Activated CD8-positive, alpha-beta T cell treated with anti-CD3 and anti-CD28 coated beads, Interleukin-2, amount 10 ng/mL, durations not matched to agents 7 days and 5 days (primary cell): ENCODE measurements around the gene PCNT. TPM values are rescaled to one million over a fixed set of nuclear protein-coding genes. Genes with fewer than 3 reads are reported as not detected.

Experiments
- ATAC-seq: fragments of 150-1000 bp; cut with Tn5 transposase; one replicate; pipeline ENCODE4 v1.10.0; 2021; ENCODE audit warnings: moderate library complexity
- CTCF ChIA-PET: fragments of 350-600 bp; sonication (Branson Sonifier 250); formaldehyde crosslinking; loops from one replicate; lab custom pipeline; 2021; ENCODE audit warnings: antibody characterized with exemption; lab: Charles Lee
- POLR2A ChIA-PET: fragments of 350-600 bp; sonication (Branson Sonifier 250); formaldehyde crosslinking; loops from one replicate; lab custom pipeline; 2021; ENCODE audit warnings: antibody characterized with exemption; lab: Charles Lee
- DNase-seq: peaks from one replicate; pipeline ENCODE4 v3.0.0-alpha.2; 2020
- H3K27ac Mint-ChIP-seq: one replicate; pipeline ENCODE4 v1.8.0; 2021; ENCODE audit warnings: mild to moderate bottlenecking, mixed read lengths
- H3K27me3 Mint-ChIP-seq: one replicate; pipeline ENCODE4 v1.8.0; 2021; ENCODE audit warnings: low read depth, mixed read lengths
- H3K36me3 Mint-ChIP-seq: one replicate; pipeline ENCODE4 v1.8.0; 2021; ENCODE audit warnings: low read depth, mixed read lengths
- H3K4me1 Mint-ChIP-seq: one replicate; pipeline ENCODE4 v1.8.0; 2021; ENCODE audit warnings: low read depth, mixed read lengths
- H3K4me3 Mint-ChIP-seq: one replicate; pipeline ENCODE4 v1.8.0; 2021; ENCODE audit warnings: mild to moderate bottlenecking, mixed read lengths
- H3K9me3 Mint-ChIP-seq: one replicate; pipeline ENCODE4 v1.8.0; 2022; ENCODE audit warnings: mixed read lengths; ENCODE audit not compliant: insufficient read depth
- total RNA-seq, 2 experiments: library from RNA; stranded (reverse); gene quantifications; one replicate each; pipeline ENCODE4 v1.2.3, GENCODE V29; 2021

The PCNT gene
- total RNA-seq, 2 experiments from 2014 or later: 89.0 to 98.8 TPM

GRCh38 chr21:46483300-46484295 is 159.6 kb downstream of the PCNT start:
- DNase-seq (no peak), ATAC-seq (no peak)
- Mint-ChIP-seq H3K4me1 (peaks cover 12% of the 10 kb centered on the region), H3K9me3 (no peaks in the 10 kb centered on the region), H3K27ac (no peak overlapping the region), H3K4me3 (no peak overlapping the region), H3K36me3 (peaks cover 26% of the 10 kb centered on the region), H3K27me3 (no peaks in the 10 kb centered on the region)
- ChIA-PET CTCF (no interaction called here), POLR2A (interaction anchor here (0.7 kb wide), 1 partner anchor 50 kb away, joined by 3 read pairs; no protein-coding TSS in a partner anchor)

- POLR2A ChIA-PET: no interaction called here
- DNase-seq: no peak
- Mint-ChIP-seq H3K9me3 (no peaks in the 10 kb centered on the region), H3K36me3 (peaks cover 24% of the 10 kb centered on the region), H3K27ac (no peak overlapping the region), H3K4me1 (peaks cover 16% of the 10 kb centered on the region), H3K27me3 (no peaks in the 10 kb centered on the region), H3K4me3 (no peak overlapping the region)
- ATAC-seq: no peak
- CTCF ChIA-PET: no interaction called here
Observed at GRCh38 chr21:46486481-46487126, 162.6 kb downstream of the PCNT start.

GRCh38 chr21:46489162-46489663 is 165.3 kb downstream of the PCNT start:
- Mint-ChIP-seq H3K36me3 (peaks cover 47% of the 10 kb centered on the region), H3K27me3 (no peaks in the 10 kb centered on the region), H3K27ac (no peak overlapping the region), H3K9me3 (no peaks in the 10 kb centered on the region), H3K4me1 (peaks cover 4% of the 10 kb centered on the region), H3K4me3 (no peak overlapping the region)
- ChIA-PET CTCF (no interaction called here), POLR2A (no interaction called here)
- ATAC-seq: no peak
- no peak for DNase-seq

- DNase-seq (no peak), ATAC-seq (no peak)
- Mint-ChIP-seq H3K27ac (no peak overlapping the region), H3K4me3 (no peak overlapping the region), H3K4me1 (peaks cover 4% of the 10 kb centered on the region), H3K27me3 (no peaks in the 10 kb centered on the region), H3K36me3 (peaks cover 52% of the 10 kb centered on the region), H3K9me3 (no peaks in the 10 kb centered on the region)
- POLR2A ChIA-PET: no interaction called here
- CTCF ChIA-PET: interaction anchor here (2.2 kb wide), 1 partner anchor 11 kb away, joined by 12 read pairs; no protein-coding TSS in a partner anchor
Observed at GRCh38 chr21:46489800-46490199, 165.8 kb downstream of the PCNT start.

GRCh38 chr21:46491553-46491952 is 167.6 kb downstream of the PCNT start:
- POLR2A ChIA-PET: no interaction called here
- ATAC-seq: no peak
- no peak overlapping the region for H3K4me3 Mint-ChIP-seq

GRCh38 chr21:46492851-46493250 is 168.9 kb downstream of the PCNT start:
- H3K4me3 Mint-ChIP-seq: no peak overlapping the region
- no peaks in the 10 kb centered on the region for H3K9me3 Mint-ChIP-seq
- ChIA-PET CTCF (no interaction called here), POLR2A (no interaction called here)
- H3K27ac Mint-ChIP-seq: no peak overlapping the region
- ATAC-seq (no peak), DNase-seq (no peak)
- peaks cover 4% of the 10 kb centered on the region for H3K4me1 Mint-ChIP-seq
- H3K36me3 Mint-ChIP-seq: peaks cover 51% of the 10 kb centered on the region
- H3K27me3 Mint-ChIP-seq: no peaks in the 10 kb centered on the region

More at GRCh38 chr21:46491553-46491952, 167.6 kb downstream of the PCNT start:
- DNase-seq: no peak
- no peak overlapping the region for H3K27ac Mint-ChIP-seq
- H3K36me3 Mint-ChIP-seq: peaks cover 50% of the 10 kb centered on the region
- no peaks in the 10 kb centered on the region for H3K9me3 Mint-ChIP-seq
- no peaks in the 10 kb centered on the region for H3K27me3 Mint-ChIP-seq
- peaks cover 4% of the 10 kb centered on the region for H3K4me1 Mint-ChIP-seq
- CTCF ChIA-PET: interaction anchor here (2.2 kb wide), 1 partner anchor 9 kb away, joined by 12 read pairs; no protein-coding TSS in a partner anchor

GRCh38 chr21:46493828-46494227 is 169.9 kb downstream of the PCNT start:
- H3K4me1 Mint-ChIP-seq: peaks cover 4% of the 10 kb centered on the region
- CTCF ChIA-PET: no interaction called here

More at GRCh38 chr21:46493828-46494227, 169.9 kb downstream of the PCNT start:
- H3K36me3 Mint-ChIP-seq: peaks cover 61% of the 10 kb centered on the region
- DNase-seq (no peak), ATAC-seq (no peak)
- H3K4me3 Mint-ChIP-seq: no peak overlapping the region
- POLR2A ChIA-PET: no interaction called here
- H3K9me3 Mint-ChIP-seq: no peaks in the 10 kb centered on the region
- no peaks in the 10 kb centered on the region for H3K27me3 Mint-ChIP-seq
- H3K27ac Mint-ChIP-seq: no peak overlapping the region

Other genes with a start within 250 kb of the PCNT start
- 1 to 10 TPM; 6.0 to 7.2 TPM for gene COL6A2, start 226.0 kb upstream of the PCNT start, total RNA-seq
- under 1 TPM; 0.37 to 0.50 TPM for gene FTCD, start 168.6 kb upstream of the PCNT start, total RNA-seq
- gene SPATC1L, start 139.7 kb upstream of the PCNT start, total RNA-seq: 10 to 100 TPM; 14.4 to 17.5 TPM
- gene LSS, start 95.4 kb upstream of the PCNT start, total RNA-seq: 10 to 100 TPM; 72.1 to 76.1 TPM
- gene MCM3AP, start 38.5 kb upstream of the PCNT start, total RNA-seq: 100 to 1,000 TPM; 106 to 113 TPM
- 10 to 100 TPM; 13.4 to 15.2 TPM for gene YBEY, start 37.8 kb upstream of the PCNT start, total RNA-seq
- gene C21orf58, start 286 bp upstream of the PCNT start, total RNA-seq: 10 to 100 TPM; 59.0 to 65.4 TPM
- 10 to 100 TPM; 53.7 to 53.9 TPM for gene DIP2A, start 134.7 kb downstream of the PCNT start, total RNA-seq